ENCODE measurements around the gene ST6GALNAC6. TPM values are rescaled to one million over a fixed set of nuclear protein-coding genes. Genes with fewer than 3 reads are reported as not detected.

Gene ST6GALNAC6
- total and polyA plus RNA-seq, 2 of the 4 experiments (the other 2 are of a cell fraction), result 35.7 to 48.6 TPM

- H2AFZ ChIP-seq (replicated peaks; ENCODE audit: low read length, poor library complexity), result no peak overlapping the region
- ChIA-PET CTCF (interaction anchor here (1.1 kb wide), 1 partner anchor 35 kb away, joined by 4 read pairs; no protein-coding TSS in a partner anchor), POLR2A (ENCODE audit: unreplicated experiment) (no interaction called here)
- H2AK5ac ChIP-seq (ENCODE audit: low read depth, low read length), result peak overlapping the region; percentile 39
- H4K91ac ChIP-seq (ENCODE audit: insufficient read depth, low read depth, low read length), result no peak overlapping the region
- no peak overlapping the region for H3K56ac ChIP-seq (ENCODE audit: extremely low read depth, insufficient read depth, low read length)
- BruUV-seq (replicated peaks), result no TSS peak
- in situ Hi-C loops (cut with MboI; ENCODE audit: low sequenced_read_pairs), result no loop called here
- H4K20me1 ChIP-seq (ENCODE audit: insufficient read depth, low read length), result no peaks in the 10 kb centered on the region
- TF ChIP-seq SMC3 (IDR thresholded peaks at IDR 0.05; ENCODE audit: low read depth, low read length), result no peak
- TF ChIP-seq MAFK (IDR thresholded peaks at IDR 0.05; ENCODE audit: low read depth, low read length), result no peak
- no peak for TF ChIP-seq RAD21 (IDR thresholded peaks at IDR 0.05; ENCODE audit: low read length)
- TF ChIP-seq FOS (IDR thresholded peaks at IDR 0.05; ENCODE audit: low read depth, low read length), result no peak
- no peak for TF ChIP-seq USF2 (IDR thresholded peaks at IDR 0.05; ENCODE audit: low read depth, low read length)
- no peak overlapping the region for H3K23ac ChIP-seq (ENCODE audit: low read depth, low read length)
- H3K4ac ChIP-seq (ENCODE audit: low read depth, low read length), result no peak overlapping the region; the same call in 1 of the 2 replicates
- H2BK120ac ChIP-seq (ENCODE audit: low read depth, low read length), result 0 out of 2 replicates have a peak overlapping the region, but pooled peaks have one; percentile 8
- DNase-seq, result no peak
- H3K9me1 ChIP-seq (ENCODE audit: insufficient read depth, low read length), result peaks cover 7% of the 10 kb centered on the region
- no peak overlapping the region for H4K5ac ChIP-seq (ENCODE audit: low read depth, low read length)
- intact Hi-C loops (cut with micrococcal nuclease), result no loop called here
- peaks cover 11% of the 10 kb centered on the region for H3K36me3 ChIP-seq (ENCODE audit: control insufficient read depth, insufficient read depth, low read length)
- no peak for ATAC-seq (ENCODE audit: low read depth)
- H3K27me3 ChIP-seq (ENCODE audit: control insufficient read depth, insufficient read depth, low read length), result no peaks in the 10 kb centered on the region
- H3K27ac ChIP-seq (ENCODE audit: insufficient read depth, low read length), result no peak overlapping the region
- peaks cover under 1 to 3% of the 10 kb centered on the region in 2 experiments; a peak in 2 of 4 replicates for H3K79me1 ChIP-seq (ENCODE audit: low read depth in 1 of 2, low read length in 2 of 2)
- 50% methylated on average over 1 of the region's 5 CpGs; no CpG with 5 or more reads in 1 of the 2 experiments for WGBS, 2 experiments (ENCODE audit: extremely low coverage in 2 of 2, insufficient read length in 1 of 2)
- no peak overlapping the region for H3K4me2 ChIP-seq (ENCODE audit: low read depth, low read length)
- peak overlapping the region; percentile 30 for H2AK9ac ChIP-seq (replicated peaks; ENCODE audit: low read depth, low read length, poor library complexity)
- peaks cover 17% of the 10 kb centered on the region for H3K4me1 ChIP-seq (ENCODE audit: control insufficient read depth, insufficient read depth, low read length)
- H3K9me3 ChIP-seq (ENCODE audit: control insufficient read depth, insufficient read depth, low read length), result no peaks in the 10 kb centered on the region
- H2BK5ac ChIP-seq (ENCODE audit: low read depth, low read length, poor library complexity, severe bottlenecking), result no peak overlapping the region
- no peak overlapping the region for H2BK15ac ChIP-seq (ENCODE audit: low read depth, low read length)
- H2BK20ac ChIP-seq (ENCODE audit: low read depth, low read length), result no peak overlapping the region
- no peak overlapping the region for H3K4me3 ChIP-seq (ENCODE audit: insufficient read depth, low read depth, low read length)
- no peak overlapping the region for H3K18ac ChIP-seq (ENCODE audit: low read depth, low read length)
- dilution Hi-C loops (cut with HindIII; ENCODE audit: low sequenced_read_pairs, unreplicated experiment), result no loop called here
- H3K14ac ChIP-seq (replicated peaks; ENCODE audit: low read depth, low read length), result no peak overlapping the region
- peak overlapping the region in 1 of 2 experiments; percentile 35; a peak in 2 of 4 replicates for H4K8ac ChIP-seq (ENCODE audit: low read depth in 2 of 2, low read length in 2 of 2)
- no peak overlapping the region for H3K9ac ChIP-seq (ENCODE audit: low read depth, low read length)
These were observed 5.8 kb upstream of the ST6GALNAC6 start for GRCh38 chr9:127905004-127905728.

All from IMR-90 (cell line).